ENCODE data around the gene MORN1. TPM values are rescaled to one million over a fixed set of nuclear protein-coding genes. Genes with fewer than 3 reads are reported as not detected.

The MORN1 gene
- total RNA-seq, 2 experiments from 2014 or later, result 5.9 to 6.6 TPM

- POLR2A ChIA-PET, result interaction anchor here (0.6 to 8.0 kb wide), 4 partner anchors 6 to 783 kb away, joined by 3 to 36 read pairs (median 4); partner anchors contain the start of genes MORN1 and RER1
- Mint-ChIP-seq H3K4me1 (ENCODE audit: low read depth) (peaks cover 6% of the 10 kb centered on the region), H3K27ac (no peak overlapping the region), H3K36me3 (ENCODE audit: low read depth) (peaks cover 33% of the 10 kb centered on the region), H3K4me3 (no peak overlapping the region), H3K27me3 (no peaks in the 10 kb centered on the region), H3K9me3 (no peaks in the 10 kb centered on the region)
- intact Hi-C loops (cut with micrococcal nuclease), result no loop called here
- no peak for DNase-seq
- ATAC-seq, result no peak
- no peak for TF ChIP-seq CTCF (IDR thresholded peaks at IDR 0.05)
- CTCF ChIA-PET, result no interaction called here
These were observed 13.0 kb upstream of the MORN1 start for GRCh38 chr1:2404142-2404889.

GRCh38 chr1:2403273-2403672, 11.9 kb upstream of the MORN1 start:
- ChIA-PET CTCF (interaction anchor here (0.7 to 2.0 kb wide), 2 partner anchors 21 to 208 kb away, joined by 4 read pairs; partner anchors contain the start of gene FAAP20), POLR2A (interaction anchor here (1.0 kb wide), 1 partner anchor 10 kb away, joined by 3 read pairs; no protein-coding TSS in a partner anchor)
- H3K27me3 Mint-ChIP-seq, result no peaks in the 10 kb centered on the region
- TF ChIP-seq CTCF (IDR thresholded peaks at IDR 0.05), result no peak
- no peak overlapping the region for H3K27ac Mint-ChIP-seq
- intact Hi-C loops (cut with micrococcal nuclease), result no loop called here
- peaks cover 41% of the 10 kb centered on the region for H3K36me3 Mint-ChIP-seq (ENCODE audit: low read depth)
- DNase-seq (no peak), ATAC-seq (no peak)
- no peaks in the 10 kb centered on the region for H3K9me3 Mint-ChIP-seq
- H3K4me3 Mint-ChIP-seq, result no peak overlapping the region
- peaks cover 6% of the 10 kb centered on the region for H3K4me1 Mint-ChIP-seq (ENCODE audit: low read depth)

GRCh38 chr1:2402420-2402819, 11.1 kb upstream of the MORN1 start:
- ATAC-seq (no peak), DNase-seq (no peak)
- Mint-ChIP-seq H3K4me3 (no peak overlapping the region), H3K27me3 (no peaks in the 10 kb centered on the region), H3K27ac (peak overlapping the region; percentile 55), H3K4me1 (ENCODE audit: low read depth) (peaks cover 6% of the 10 kb centered on the region), H3K36me3 (ENCODE audit: low read depth) (peaks cover 41% of the 10 kb centered on the region), H3K9me3 (no peaks in the 10 kb centered on the region)
- CTCF ChIA-PET, result interaction anchor here (0.9 to 2.0 kb wide), 2 partner anchors 20 to 208 kb away, joined by 3 to 4 read pairs; partner anchors contain the start of gene FAAP20
- intact Hi-C loops (cut with micrococcal nuclease), result no loop called here
- no peak for TF ChIP-seq CTCF (IDR thresholded peaks at IDR 0.05)
- POLR2A ChIA-PET, result interaction anchor here (1.0 kb wide), 1 partner anchor 9 kb away, joined by 3 read pairs; no protein-coding TSS in a partner anchor

- H3K4me3 Mint-ChIP-seq, result no peak overlapping the region
- intact Hi-C loops (cut with micrococcal nuclease), result no loop called here
- H3K36me3 Mint-ChIP-seq (ENCODE audit: low read depth), result peaks cover 51% of the 10 kb centered on the region
- no peak for DNase-seq
- ChIA-PET POLR2A (interaction anchor here (0.7 to 5.5 kb wide), 3 partner anchors 7 to 10 kb away, joined by 4 to 36 read pairs (median 5); partner anchors contain the start of genes MORN1 and RER1), CTCF (interaction anchor here (0.9 to 2.0 kb wide), 2 partner anchors 19 to 206 kb away, joined by 3 to 4 read pairs; partner anchors contain the start of gene FAAP20)
- peaks cover 13% of the 10 kb centered on the region for H3K4me1 Mint-ChIP-seq (ENCODE audit: low read depth)
- ATAC-seq, result peak; percentile 34
- H3K27ac Mint-ChIP-seq, result no peak overlapping the region
- TF ChIP-seq CTCF (IDR thresholded peaks at IDR 0.05), result no peak
- H3K9me3 Mint-ChIP-seq, result no peaks in the 10 kb centered on the region
- H3K27me3 Mint-ChIP-seq, result no peaks in the 10 kb centered on the region
These were observed 9.7 kb upstream of the MORN1 start for GRCh38 chr1:2400950-2401649.

All from activated CD8-positive, alpha-beta T cell treated with anti-CD3 and anti-CD28 coated beads for 36 hours (primary cell).